EH (cell line): ENCODE results near the gene STPG3.

ENCODE experiments used
- DNase-seq: peaks from one replicate; pipeline ENCODE4 v3.0.0-alpha.2; 2015; ENCODE audit warnings: low read depth

STPG3 gene

DNA sequence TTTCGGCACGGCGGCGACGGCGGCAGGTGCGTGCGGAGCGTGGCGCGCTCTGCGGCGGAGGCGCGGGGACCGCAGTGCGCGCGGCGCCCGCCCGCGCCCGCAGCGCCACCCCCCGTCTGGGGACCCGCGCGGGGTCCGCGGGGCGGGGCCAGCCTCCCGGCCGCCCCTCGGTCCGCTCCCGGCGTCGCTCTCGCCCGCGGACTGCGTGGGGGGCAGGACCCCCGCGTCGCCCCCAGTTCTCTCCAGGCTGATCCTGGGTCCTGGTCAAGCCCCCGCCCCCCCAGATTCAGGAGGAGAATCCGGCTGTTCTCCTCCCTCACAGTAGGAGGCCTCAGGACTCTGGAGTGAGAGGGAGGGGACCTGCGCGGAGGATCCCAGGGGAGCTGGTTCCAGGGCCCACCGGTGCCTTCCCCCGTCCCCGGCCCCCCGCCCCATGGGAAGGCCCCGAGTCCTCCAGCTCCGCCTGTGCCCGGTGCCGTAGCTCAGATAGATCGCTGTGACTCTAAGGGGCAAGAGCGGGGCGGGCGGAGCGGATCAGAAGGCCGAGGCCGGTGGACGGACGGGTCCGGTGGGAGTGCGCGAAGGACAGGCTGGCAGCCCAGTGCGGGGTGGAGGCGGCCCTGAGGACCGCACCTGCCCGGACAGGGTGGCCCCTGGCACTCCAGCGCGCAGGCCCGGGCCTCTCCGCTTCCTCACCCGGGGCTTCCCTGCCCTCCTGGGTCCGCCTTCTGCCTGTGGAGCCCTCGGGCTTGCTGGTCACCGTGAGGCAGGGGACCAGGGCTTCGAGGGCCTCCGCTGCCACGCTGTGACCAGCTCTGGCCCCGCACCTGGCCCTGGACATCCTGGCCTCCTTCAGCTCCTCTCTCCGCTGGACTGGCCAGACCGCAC is 28.7 kb upstream of the STPG3 start, which contains the start of gene RNF208:
Gene RNF208 (minus strand): TSS at position 51 of the 888 bp plus-strand sequence. CDS start 1,028 bp downstream, outside the sequence.
- peak; percentile 26 for DNase-seq

DNA sequence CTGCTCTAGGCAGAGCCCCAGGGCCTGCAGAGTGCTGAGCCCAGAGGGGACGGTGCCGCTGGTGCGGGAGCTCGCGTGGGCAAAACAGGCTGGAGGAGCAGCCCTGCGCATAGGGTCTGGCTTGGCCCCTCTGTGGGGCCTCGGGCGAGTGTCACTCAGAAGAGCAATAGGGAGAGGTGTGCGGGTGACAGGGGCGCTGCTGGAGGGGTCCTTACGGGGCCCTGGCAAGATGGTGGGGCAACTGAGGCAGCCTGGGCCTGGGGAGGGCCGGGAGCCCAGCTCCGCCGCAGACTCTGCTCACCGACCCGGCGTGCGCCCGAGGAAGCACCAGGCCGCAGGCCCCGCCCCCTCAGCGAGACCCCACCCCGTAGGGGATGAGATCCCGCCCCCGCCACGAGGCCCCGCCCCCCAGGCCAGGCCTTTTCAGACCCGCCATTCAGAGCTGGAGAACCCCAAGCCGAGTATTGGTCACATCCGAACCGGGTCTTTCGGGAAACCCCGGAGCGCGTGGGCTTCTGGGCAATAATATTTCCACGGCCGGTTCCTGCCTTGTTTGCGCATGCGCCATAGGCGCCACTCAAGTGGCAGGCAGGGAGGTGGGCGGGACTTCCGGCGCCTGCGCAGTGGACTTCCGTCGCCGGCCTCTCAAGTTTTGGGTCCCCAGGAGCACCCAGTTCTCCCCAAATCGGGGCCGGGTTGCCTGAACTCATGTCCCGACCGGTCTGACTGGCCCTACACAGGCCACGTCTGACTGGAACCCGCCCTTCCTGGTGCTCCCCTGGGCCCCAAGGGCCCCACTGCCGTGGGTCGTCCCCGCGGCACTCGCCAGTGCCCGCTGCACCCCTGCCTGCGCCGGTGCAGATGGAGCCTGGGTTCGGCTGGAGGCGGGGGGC is 27.8 kb upstream of the STPG3 start:
- DNase-seq = peak; percentile 99

DNA sequence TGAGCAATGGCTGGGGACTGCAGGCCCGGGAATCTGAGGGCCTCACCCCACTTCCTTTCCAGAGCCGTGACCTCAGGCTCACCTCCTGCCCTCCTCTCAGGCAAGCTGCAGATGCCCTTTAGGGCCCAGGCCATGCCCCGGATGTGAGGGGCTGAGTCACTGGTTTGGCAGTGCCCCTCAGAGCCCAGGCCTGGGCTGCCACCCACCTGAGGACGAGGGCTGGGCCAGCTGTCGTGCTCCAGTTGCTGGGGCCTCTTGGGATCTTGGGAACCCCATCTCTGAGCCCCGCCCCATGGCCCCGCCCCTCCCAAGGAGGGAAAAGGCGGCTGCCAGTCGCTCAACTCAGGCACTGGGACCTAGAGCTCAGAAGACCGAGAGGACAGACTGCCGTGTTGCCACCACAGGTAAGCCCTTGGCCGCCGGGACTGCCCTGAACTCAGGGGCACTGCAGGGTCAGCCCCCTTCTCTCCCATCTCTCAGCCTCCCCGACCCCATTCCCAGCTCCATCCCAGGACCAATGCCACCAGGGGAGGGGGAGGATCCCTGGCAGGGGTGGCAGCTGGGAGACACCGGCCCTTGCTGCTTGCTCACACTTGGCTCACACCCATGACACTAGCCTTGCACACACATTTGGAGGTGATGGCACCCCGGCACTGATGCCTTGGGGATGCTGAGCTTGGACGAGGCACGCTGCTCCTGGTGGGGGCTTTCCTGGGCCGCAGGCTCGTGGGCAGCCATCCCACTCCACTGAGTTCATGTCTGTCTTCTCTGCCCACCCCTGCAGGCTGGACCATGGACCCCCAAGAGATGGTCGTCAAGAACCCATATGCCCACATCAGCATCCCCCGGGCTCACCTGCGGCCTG is 26.0 kb upstream of the STPG3 start, which contains the start of gene CYSRT1:
Gene CYSRT1 (plus strand): TSS at position 345 of the 865 bp plus-strand sequence. CDS start 448 bp downstream, at position 793.
- no peak for DNase-seq

DNA sequence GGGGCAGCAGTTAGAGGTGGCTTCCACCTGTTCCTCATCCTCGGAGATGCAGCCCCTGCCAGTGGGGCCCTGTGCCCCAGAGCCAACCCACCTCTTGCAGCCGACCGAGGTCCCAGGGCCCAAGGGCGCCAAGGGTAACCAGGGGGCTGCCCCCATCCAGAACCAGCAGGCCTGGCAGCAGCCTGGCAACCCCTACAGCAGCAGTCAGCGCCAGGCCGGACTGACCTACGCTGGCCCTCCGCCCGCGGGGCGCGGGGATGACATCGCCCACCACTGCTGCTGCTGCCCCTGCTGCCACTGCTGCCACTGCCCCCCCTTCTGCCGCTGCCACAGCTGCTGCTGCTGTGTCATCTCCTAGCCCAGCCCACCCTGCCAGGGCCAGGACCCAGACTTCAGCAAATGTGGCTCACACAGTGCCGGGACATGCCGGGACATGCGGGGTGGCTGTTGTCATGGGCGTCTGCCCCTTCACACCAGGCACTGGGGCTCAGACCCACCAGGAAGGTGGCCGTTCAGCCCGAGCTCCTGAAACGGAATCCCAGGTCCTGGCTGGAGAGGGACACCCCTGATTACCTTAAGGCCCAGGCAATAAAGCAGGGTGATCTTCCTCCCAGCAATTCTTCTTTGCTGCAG is 25.3 kb upstream of the STPG3 start:
- no peak for DNase-seq

DNA sequence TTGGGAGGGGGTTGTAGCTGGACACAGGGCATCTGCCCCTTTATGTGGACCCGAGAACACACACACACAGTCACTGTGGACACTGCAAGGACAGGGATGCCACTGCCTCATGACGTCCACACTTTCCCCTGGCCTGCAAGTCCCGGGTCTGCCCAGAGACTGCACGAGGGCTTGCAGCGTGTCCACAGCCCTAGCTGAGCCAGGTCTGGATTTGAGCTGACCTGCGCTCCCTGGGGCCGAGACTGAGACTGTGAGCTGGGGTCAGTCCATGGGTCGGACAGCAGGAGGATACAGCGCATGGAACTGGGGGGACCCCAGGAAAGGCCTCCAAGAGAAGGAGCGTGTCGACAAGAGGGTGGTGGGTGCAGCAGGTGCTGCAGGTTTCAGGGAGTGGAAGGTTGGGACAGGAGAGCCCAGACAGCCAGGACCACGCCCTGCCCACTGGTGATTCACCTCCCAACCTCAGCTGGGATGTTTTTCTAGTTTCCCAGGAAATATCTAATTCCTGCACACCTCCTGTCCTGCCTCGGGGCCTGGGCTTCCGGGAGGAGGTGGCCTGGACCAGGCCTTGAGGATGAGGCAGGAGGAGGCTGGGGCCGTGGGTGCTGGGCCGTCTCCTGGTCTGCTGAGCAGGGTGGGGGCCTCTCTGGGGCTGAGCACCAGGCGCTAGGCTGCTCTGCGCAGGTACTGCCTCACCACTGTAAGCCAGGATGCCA is 24.6 kb upstream of the STPG3 start:
- peak; percentile 31 for DNase-seq

DNA sequence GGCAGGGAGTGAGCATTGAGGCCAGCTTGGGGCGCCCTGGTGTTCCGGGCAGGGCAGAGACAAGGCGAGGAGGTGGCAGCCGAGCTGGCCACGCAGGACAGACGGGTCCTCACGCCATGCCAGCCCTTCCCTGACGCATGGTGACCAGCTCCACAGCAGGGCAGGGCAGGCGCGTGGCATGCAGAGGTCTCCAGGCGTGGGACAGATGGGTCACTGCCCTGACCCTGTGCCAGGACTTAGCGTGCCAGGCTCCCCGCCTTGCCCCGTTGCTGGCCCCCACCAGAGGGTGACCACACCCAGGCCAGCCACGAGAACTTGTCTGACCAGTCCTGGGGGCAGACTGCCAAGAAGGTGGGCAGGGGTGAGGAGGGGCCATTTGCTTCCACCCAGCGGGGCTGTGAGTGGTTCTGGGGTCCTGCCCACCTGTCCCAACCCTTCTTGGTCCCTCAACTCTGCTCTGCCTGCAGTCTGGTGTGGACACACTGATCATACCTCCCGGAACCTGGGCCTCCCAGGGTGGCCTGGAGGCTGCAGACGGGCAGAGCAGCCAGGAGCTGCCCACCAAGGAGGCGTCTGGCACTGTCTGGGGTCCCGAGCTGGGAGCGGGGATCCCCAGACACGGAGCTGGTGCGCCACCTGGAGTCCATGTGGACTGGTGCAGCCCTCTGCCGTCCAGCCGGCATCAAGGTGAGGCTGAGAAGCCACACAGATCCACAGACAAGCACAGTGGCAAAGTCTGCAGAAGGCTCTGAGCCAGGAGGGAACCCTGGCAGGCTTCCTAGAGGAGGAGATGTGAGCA is 23.8 kb upstream of the STPG3 start, which contains the start of gene RNF224:
Gene RNF224 (plus strand): TSS at position 449 of the 799 bp plus-strand sequence. CDS start 834 bp downstream, outside the sequence.
- peak; percentile 75 for DNase-seq

DNA sequence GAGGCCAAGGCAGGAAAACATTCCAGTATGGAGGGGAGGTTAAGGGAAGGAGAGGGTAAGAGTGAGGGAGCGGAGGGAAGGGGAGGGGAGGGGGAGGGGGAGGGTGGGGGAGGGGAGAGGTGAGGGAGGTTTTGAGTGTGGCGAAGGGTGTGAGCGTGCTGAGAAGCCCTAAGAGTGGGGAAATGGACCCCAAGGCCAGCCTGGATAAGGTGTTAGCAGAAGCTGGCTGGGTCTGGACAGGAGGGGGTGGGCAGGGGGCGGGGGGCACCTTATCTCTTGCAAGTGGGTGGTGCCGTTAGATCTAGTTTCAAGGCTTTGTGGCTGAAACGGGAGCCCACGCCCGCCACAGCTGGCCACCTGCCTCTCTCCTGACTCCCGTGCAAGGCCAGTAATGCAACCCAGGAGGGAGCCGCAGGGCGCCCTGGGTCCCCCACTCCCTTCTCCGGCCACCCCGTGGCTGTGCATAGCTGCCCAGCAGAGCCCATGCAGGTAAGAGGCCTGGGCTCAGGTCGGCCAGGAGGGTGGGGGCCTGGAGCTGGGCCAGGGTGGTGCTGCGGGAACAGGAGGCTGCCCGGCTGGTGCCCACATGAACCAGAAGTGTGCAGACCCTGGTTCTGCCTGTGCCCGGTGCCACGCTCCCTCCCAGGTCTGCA is 23.1 kb upstream of the STPG3 start:
- DNase-seq = no peak

DNA sequence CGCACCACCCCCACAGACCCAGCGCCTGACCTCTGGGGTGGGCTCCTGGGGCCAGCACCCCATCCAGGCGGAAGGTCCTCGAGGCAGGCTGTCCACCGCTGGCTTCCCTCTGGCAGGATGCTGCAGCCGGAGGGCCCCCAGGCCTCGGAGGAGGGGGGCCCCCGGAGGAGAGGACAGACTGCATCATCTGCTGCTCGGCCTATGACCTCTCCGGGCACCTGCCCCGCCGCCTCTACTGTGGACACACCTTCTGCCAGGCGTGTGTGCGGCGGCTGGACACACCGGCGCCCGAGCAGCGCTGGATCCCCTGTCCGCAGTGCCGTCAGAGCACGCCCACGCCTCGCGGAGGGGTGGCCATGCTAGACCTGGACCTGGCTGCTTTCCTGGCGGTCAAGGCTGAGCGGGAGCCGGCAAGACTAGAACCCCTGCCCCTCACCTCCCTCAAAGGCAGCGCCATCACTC is 22.5 kb upstream of the STPG3 start:
- no peak for DNase-seq

DNA sequence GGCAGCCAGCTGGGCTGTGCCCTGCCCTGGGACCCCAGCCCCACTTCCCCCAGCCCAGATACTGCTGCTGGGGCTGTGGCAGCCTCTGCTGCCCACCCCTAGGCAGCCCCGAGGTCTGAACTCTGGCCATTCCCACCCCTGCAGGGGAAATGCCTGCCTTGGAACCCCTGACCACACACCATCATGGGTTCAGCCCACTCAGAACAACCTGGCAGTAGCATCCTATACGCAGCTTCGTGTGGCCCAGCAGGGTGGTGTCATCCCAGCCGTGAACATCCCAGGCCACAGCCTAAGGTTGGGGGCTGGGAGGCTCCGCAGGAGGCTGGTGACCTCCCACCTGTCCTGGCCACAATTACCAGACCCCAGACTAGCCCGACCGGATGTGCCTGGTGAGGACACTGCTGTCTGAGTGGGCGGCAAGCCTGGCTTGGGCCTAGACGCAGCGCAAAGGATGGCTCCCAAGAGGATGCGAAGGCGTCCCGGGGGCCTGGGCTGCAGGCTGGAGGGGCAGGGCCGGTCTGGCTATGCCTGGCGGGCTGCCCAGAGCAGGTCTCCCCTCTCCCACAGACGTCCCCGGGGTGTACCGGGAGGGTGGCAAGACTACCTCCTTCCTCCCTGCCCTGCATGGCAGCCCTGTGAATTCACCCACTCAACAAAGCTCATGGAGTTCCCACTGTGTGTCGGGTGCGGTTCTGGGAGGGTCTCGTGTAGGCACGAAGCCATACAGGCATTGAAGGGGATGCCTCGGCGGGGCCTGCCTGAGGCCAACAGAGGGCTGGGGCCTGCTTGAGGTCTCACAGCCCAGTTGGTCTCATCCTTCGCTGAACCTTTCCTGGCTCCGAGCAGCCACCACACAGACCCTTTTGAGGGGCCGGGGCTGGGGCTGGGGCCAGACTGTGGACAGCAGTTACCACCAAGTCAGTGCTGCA is 21.9 kb upstream of the STPG3 start:
- DNase-seq = no peak

DNA sequence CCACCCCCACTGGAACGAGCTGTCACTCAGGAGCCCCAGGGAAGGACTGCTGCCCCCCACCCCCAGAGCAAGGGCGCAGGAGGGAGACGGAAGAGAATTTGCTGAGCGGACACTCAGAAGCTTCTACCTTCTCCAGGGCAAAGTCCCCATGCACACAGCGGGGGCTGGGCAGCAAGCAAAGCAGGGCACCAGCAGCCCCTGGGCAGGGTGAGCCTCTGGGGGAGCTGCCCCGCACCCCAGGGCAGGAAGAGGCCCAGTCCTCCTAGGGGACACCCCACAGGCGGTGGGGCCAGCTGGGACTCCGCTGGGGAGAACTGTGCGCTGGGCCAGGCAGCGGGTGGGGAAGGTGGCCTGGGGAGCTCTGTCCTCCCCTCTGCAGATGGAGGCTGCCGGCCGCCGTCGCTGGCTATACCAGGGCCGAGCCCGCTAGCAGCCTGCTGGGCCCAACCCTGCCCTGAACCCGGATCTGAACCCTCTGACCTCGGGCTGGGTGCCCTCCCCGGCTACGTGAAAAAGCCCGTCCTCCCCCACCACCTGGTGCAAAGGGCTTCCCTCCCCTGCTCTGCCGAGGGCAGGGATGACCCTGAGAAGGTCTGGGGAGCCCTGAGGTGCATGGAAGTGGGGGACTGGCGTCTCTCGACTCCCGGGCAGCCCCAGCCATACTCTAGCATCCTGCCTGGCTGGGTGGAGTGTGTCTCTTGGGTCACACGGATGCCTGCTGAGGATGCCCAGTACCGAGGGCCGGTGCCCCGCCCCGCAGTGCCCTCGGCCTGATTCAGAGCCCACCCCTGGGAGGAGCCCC is 21.0 kb upstream of the STPG3 start:
- no peak for DNase-seq

DNA sequence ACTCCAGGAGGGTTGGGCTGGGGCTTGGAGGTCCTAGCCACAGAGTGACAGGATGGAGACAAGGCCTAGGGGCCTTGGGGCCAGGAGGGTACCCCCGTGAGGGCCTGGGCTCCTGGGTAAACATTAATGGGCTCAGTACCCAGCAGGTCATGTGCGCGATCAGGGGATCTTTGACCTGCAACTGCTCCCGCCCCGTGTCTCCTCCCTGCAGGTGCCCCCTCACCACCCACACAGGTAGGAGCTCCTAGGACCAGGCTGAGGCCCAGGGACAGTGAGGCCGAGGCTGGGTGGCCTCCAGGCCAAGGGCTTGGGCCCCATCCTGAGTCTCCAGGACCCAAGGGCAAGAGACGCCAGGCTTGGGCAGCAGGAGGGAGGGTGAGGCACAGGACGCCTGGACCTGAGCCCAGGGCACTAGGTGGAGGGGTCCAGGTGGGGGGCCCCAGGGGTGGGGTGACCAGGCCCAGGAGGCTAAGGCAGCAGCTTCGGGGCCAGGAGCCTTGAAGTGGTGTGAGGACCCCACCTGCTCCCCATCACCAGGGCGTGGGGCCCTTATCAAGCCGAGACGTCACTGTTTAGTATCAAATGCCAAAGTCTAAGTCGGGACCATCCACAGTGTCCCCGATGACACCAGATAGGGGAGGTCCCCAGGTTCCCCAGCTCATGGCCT is 20.2 kb upstream of the STPG3 start, which contains the start of gene SLC34A3:
Gene SLC34A3 (plus strand): TSS at position 197 of the 667 bp plus-strand sequence. CDS start 802 bp downstream, outside the sequence.
- no peak for DNase-seq

DNA sequence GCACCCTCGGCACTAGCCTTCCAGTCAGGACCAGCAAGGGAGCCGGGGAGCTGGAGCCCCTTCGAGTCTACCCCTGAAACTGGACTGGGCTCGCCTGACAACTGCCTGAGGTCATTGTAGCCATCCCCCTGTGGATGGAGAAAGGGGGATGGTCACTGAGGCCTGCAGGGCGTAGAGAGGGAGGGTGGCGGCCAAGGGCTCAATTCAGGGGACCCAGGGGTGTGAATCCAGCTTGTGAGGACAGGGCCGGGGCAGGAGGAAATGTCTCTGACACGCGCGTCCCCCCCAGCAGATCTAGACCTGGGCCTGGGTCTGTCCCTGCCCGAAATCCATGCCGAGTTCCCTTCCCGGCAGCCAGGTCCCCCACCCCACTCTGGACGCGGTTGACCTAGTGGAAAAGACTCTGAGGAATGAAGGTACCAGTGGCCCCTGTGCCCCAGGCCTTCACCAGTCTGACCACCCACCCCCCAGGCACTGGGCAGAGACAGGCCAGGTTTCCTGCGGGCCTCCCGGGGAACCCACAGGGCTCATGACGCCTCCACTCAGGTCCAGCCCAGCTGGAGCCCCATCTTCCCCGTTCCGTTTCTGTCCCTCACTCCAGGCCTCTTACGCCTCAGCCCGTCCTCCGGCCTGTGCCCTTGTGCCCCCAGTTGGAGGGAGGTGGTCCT is 19.6 kb upstream of the STPG3 start:
- no peak for DNase-seq

DNA sequence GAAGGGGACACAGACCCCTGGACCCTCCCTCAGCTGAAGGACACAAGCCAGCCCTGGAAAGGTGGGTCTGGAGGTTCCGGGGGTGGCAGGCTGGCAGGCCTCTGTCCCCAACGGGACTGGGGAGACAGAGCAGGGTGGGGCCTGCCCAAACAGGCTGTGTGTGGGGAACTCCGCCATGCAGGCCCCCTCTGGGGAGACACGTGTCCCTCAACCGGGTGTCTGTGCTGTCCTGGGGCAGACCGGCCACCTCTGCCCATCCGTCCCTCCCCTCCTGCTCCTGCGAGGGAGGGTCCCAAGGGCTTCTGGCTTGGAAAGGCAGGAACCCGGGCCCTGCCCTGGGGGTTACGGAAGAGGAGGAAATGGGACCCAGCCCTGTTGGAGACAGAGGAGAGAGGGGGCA is 19.0 kb upstream of the STPG3 start:
- DNase-seq = no peak

DNA sequence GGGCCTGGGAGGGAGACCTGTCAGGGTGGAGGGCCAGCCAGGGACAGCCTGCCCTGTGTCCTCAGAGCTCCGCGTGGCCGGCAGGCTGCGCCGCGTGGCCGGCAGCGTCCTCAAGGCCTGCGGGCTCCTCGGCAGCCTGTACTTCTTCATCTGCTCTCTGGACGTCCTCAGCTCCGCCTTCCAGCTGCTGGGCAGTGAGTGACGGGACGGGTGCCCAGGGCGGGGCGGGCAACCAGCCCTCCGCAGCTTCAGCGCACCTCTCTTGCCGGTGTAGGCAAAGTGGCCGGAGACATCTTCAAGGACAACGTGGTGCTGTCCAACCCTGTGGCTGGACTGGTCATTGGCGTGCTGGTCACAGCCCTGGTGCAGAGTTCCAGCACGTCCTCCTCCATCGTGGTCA is 18.6 kb upstream of the STPG3 start:
- DNase-seq = no peak

DNA sequence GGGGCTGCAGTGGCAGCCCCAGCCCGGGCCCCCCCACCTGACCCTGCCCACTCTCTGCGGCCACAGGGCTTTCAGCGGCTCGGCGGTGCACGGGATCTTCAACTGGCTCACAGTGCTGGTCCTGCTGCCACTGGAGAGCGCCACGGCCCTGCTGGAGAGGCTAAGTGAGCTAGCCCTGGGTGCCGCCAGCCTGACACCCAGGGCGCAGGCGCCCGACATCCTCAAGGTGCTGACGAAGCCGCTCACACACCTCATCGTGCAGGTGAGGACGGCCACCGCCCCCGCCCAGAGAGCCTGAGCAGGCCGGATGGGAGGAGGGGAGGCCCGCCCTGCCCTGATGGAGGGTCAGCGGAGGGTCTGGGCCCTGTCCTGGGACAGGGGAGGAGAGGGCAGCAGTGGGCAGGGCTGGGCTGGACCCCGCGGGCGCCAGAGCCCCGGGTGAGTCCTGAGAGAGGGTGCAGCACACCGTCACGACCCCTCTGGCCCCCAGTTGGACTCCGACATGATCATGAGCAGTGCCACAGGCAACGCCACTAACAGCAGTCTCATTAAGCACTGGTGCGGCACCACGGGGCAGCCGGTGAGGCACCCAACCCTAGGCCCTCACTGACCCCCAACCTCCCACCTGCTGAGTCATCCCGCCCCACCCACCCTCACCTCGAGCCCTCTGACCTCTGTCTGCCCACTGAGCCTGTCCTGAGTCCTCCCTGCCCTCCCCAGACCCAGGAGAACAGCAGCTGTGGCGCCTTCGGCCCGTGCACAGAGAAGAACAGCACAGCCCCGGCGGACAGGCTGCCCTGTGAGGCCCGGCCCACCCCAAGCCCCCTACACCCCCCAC is 17.7 kb upstream of the STPG3 start:
- DNase-seq = no peak
